Endodermal cell (in vitro differentiated cells): ENCODE measurements around the gene GLOD4. TPM values are rescaled to one million over a fixed set of nuclear protein-coding genes. Genes with fewer than 3 reads are reported as not detected.
"Not testable (repeated sequence)": the region's sequence is repeated elsewhere in the genome, so short reads cannot be mapped to it uniquely, and the experiment has no call there.

ENCODE experiments used
- DNase-seq: peaks from one replicate; pipeline ENCODE4 v3.0.0-alpha.2; 2017
- H3K27ac ChIP-seq: 2 replicates; pipeline ENCODE4 v1.5.1; 2013; ENCODE audit warnings: mild to moderate bottlenecking, low read depth, low read length, moderate library complexity
- H3K27me3 ChIP-seq: 2 replicates; pipeline ENCODE4 v1.6.1; 2013; ENCODE audit warnings: mild to moderate bottlenecking, low read length, moderate library complexity; ENCODE audit not compliant: insufficient read depth, control insufficient read depth, poor library complexity, severe bottlenecking
- H3K36me3 ChIP-seq: 2 replicates; pipeline ENCODE4 v1.7.0; 2013; ENCODE audit warnings: mild to moderate bottlenecking, low read length, moderate library complexity; ENCODE audit not compliant: control insufficient read depth, insufficient read depth
- H3K4me1 ChIP-seq: one replicate; pipeline ENCODE4 v1.7.0; 2013; ENCODE audit warnings: low read length; ENCODE audit not compliant: control insufficient read depth, insufficient read depth
- H3K4me3 ChIP-seq: 2 replicates; pipeline ENCODE4 v1.5.1; 2013; ENCODE audit warnings: mild to moderate bottlenecking, low read length, moderate library complexity
- H3K9ac ChIP-seq: 2 replicates; pipeline ENCODE4 v1.6.1; 2013; ENCODE audit warnings: mild to moderate bottlenecking, low read length, moderate library complexity; ENCODE audit not compliant: poor library complexity, severe bottlenecking; ENCODE audit errors: extremely low read depth
- H3K9me3 ChIP-seq: 2 replicates; pipeline ENCODE4 v1.6.1; 2013; ENCODE audit warnings: mild to moderate bottlenecking, low read length, moderate library complexity; ENCODE audit not compliant: control insufficient read depth
- H3K27ac Mint-ChIP-seq: 2 replicates; pipeline ENCODE4 v1.8.0; 2020; ENCODE audit warnings: mixed read lengths
- H3K27me3 Mint-ChIP-seq: 2 replicates; pipeline ENCODE4 v1.8.0; 2021; ENCODE audit warnings: mild to moderate bottlenecking, mixed read lengths; ENCODE audit not compliant: insufficient read depth
- H3K36me3 Mint-ChIP-seq: 2 replicates; pipeline ENCODE4 v1.8.0; 2020; ENCODE audit warnings: low read depth, mixed read lengths
- H3K4me1 Mint-ChIP-seq: 2 replicates; pipeline ENCODE4 v1.8.0; 2020; ENCODE audit warnings: mixed read lengths
- H3K4me3 Mint-ChIP-seq: 2 replicates; pipeline ENCODE4 v1.8.0; 2020; ENCODE audit warnings: mild to moderate bottlenecking, moderate library complexity, mixed read lengths
- H3K9me3 Mint-ChIP-seq: 2 replicates; pipeline ENCODE4 v1.8.0; 2020; ENCODE audit warnings: mild to moderate bottlenecking, mixed read lengths
- CTCF ChIP-seq: fragments of 200-600 bp; sonication (generic); conservative IDR thresholded peaks from 2 replicates; pipeline ENCODE4 v1.5.0; 2021; ENCODE audit warnings: antibody characterized with exemption, mild to moderate bottlenecking
- WGBS, 2 experiments: methylation state at CpG; one replicate each; pipeline versions ENCODE4 v1.1.5 to v1.1.7; 2013; ENCODE audit warnings: missing lambda C conversion rate in 2 of 2, mixed read lengths in 1 of 2; ENCODE audit not compliant: insufficient coverage in 1 of 2, insufficient read length in 1 of 2; 5-methylcytosine and 5-hydroxymethylcytosine counted together
- total RNA-seq, 2 donors: library from RNA; stranded (reverse); fragmentation: NEBNext Ultra II Directional in 1 of 2; extraction: Animal tissue kit (Norgen Biotek cat#: 25700) in 1 of 2; gene quantifications; 2 replicates in 1 of 2; 3 replicates in 1 of 2; pipeline ENCODE4 v1.2.1, GENCODE V29; 2021

Gene GLOD4
- total RNA-seq, 2 donors from 2014 or later: 81.6 to 95.1 TPM

GRCh38 chr17:830381-830780 is 48.3 kb upstream of the GLOD4 start:
- no peaks in the 10 kb centered on the region for H3K27me3 Mint-ChIP-seq
- no peak for TF ChIP-seq CTCF
- no peak overlapping the region for H3K27ac Mint-ChIP-seq

GRCh38 chr17:829614-830013 is 47.5 kb upstream of the GLOD4 start:
- H3K27ac ChIP-seq, H3K27ac Mint-ChIP-seq, H3K27me3 ChIP-seq, H3K4me3 ChIP-seq, H3K4me1 ChIP-seq, DNase-seq, H3K27me3 Mint-ChIP-seq, H3K4me3 Mint-ChIP-seq, H3K4me1 Mint-ChIP-seq, H3K9me3 ChIP-seq, H3K9ac ChIP-seq, H3K9me3 Mint-ChIP-seq: not testable (repeated sequence)
- 94 to 100% methylated on average over 1 to 2 of the region's 3 CpGs for whole genome bisulfite sequencing, 2 experiments
- H3K36me3 ChIP-seq: peaks cover 49% of the 10 kb centered on the region
- peaks cover 56% of the 10 kb centered on the region for H3K36me3 Mint-ChIP-seq

More at GRCh38 chr17:830381-830780, 48.3 kb upstream of the GLOD4 start:
- DNase-seq: no peak
- H3K27ac ChIP-seq: no peak overlapping the region
- no peaks in the 10 kb centered on the region for H3K9me3 ChIP-seq
- WGBS, 2 experiments: 83 to 92% methylated on average over 18 to 19 of the region's 19 CpGs
- Mint-ChIP-seq H3K36me3 (peaks cover 52% of the 10 kb centered on the region), H3K4me1 (peaks cover 2% of the 10 kb centered on the region), H3K9me3 (peaks cover 5% of the 10 kb centered on the region), H3K4me3 (no peak overlapping the region)
- H3K36me3 ChIP-seq: peaks cover 42% of the 10 kb centered on the region
- H3K27me3 ChIP-seq: no peaks in the 10 kb centered on the region
- H3K4me3 ChIP-seq: no peak overlapping the region
- no peaks in the 10 kb centered on the region for H3K4me1 ChIP-seq
- no peak overlapping the region for H3K9ac ChIP-seq

GRCh38 chr17:828761-829160 is 46.7 kb upstream of the GLOD4 start:
- Mint-ChIP-seq H3K27ac (no peak overlapping the region), H3K27me3 (no peaks in the 10 kb centered on the region), H3K4me3 (no peak overlapping the region), H3K36me3 (peaks cover 60% of the 10 kb centered on the region), H3K4me1 (no peaks in the 10 kb centered on the region), H3K9me3 (peaks cover 3% of the 10 kb centered on the region)
- Histone ChIP-seq H3K27me3 (no peaks in the 10 kb centered on the region), H3K9me3 (no peaks in the 10 kb centered on the region), H3K4me1 (no peaks in the 10 kb centered on the region), H3K36me3 (peaks cover 56% of the 10 kb centered on the region), H3K4me3 (no peak overlapping the region), H3K9ac (no peak overlapping the region), H3K27ac (no peak overlapping the region)
- DNase-seq: no peak
- 91 to 94% methylated on average over 4 to 5 of the region's 5 CpGs for WGBS, 2 experiments
- TF ChIP-seq CTCF: no peak

GRCh38 chr17:826778-827177 is 44.7 kb upstream of the GLOD4 start:
- Mint-ChIP-seq H3K4me1 (no peaks in the 10 kb centered on the region), H3K27ac (no peak overlapping the region), H3K27me3 (no peaks in the 10 kb centered on the region), H3K4me3 (no peak overlapping the region), H3K9me3 (peaks cover 1% of the 10 kb centered on the region), H3K36me3 (peaks cover 58% of the 10 kb centered on the region)
- 91 to 96% methylated on average over 12 to 21 of the region's 21 CpGs for WGBS, 2 experiments
- no peak for DNase-seq
- no peak for TF ChIP-seq CTCF
- no peak overlapping the region for H3K4me3 ChIP-seq
- H3K27me3 ChIP-seq: no peaks in the 10 kb centered on the region
- no peaks in the 10 kb centered on the region for H3K9me3 ChIP-seq
- H3K27ac ChIP-seq: peak overlapping the region; percentile 16
- H3K36me3 ChIP-seq: peaks cover 60% of the 10 kb centered on the region
- no peak overlapping the region for H3K9ac ChIP-seq
- no peaks in the 10 kb centered on the region for H3K4me1 ChIP-seq
